Raji (cell line): ENCODE measurements around the gene ACTL6B.
A peak's percentile ranks its signal among the peaks of the same experiment; 100 is the strongest.

Experiments
- POLR2A ChIP-seq: IDR thresholded peaks from 2 replicates; pipeline ENCODE4 v1.6.1; 2011; ENCODE audit warnings: low read depth, low read length, control low read depth; ENCODE audit not compliant: insufficient read depth

Gene ACTL6B

GRCh38 chr7:100655908-100656674 lies at the start of gene ACTL6B:
TSS of gene ACTL6B (minus strand) at chr7:100656448. CDS start at chr7:100656354, 94 bp downstream.
- no peak for TF ChIP-seq POLR2A

DNA sequence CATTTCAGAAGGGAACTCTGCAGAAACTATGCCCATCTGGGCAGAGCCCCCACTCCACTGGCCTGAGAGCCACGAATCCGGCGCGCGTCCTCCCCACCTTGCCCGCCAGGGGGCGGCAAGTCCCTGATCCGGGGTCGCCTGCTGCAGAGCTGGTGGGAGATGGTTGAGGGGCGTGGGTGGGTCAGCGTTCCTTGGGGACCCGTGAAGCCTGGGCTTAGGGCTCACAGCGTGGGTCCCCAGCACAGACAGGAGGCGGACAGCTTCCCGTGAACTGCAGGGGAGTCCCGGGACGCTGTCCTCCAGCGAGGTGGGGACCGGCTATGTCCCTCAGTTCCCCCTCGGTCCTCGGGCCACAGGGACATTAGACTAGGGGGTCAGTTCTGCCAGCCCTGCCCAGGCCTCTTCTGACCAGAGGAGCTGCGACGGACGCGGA lies 49.1 kb upstream of the ACTL6B start:
- 0 out of 2 replicates have a peak, but pooled peaks have one; percentile 10 for TF ChIP-seq POLR2A

- TF ChIP-seq POLR2A = no peak
Observed at GRCh38 chr7:100699018-100699417, 42.8 kb upstream of the ACTL6B start.

GRCh38 chr7:100696123-100696521 lies 39.9 kb upstream of the ACTL6B start:
- TF ChIP-seq POLR2A = no peak

DNA sequence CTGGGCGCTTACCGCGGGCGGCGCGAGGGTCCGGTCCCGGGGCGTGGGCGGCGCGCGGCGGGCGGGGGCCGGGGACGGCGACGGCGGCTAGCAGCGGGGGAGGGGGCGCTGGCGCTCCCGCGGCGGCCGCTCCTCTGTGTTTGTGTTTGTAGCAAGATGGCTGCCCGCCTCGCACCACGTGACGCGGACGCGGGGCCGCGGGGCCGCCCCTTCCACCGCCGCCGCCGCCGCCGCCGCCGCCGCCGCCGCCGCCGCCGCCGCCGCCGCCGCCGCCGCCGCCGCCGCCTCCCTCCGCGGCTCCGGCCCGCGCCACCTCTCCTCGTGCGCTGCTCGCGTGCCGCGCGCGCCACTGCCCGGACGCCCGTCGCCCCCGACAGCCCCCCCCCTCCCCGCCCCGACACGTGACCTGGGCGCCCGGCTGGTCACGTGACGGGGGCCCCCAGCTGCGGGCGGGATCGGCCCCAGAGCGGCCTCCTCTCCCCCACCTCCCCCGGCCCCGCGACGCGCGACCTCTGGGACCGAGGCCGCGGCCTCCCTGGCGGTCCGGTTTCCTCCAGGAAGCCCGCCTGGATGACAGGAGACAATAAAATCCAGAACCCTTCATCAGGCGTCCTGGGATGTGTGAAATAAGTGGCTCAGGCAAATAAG lies 38.0 kb upstream of the ACTL6B start, which contains the start of gene GIGYF1:
GIGYF1 (minus strand) TSS at position 153 of the 648 bp plus-strand sequence. CDS start 6,012 bp downstream, outside the sequence.
- TF ChIP-seq POLR2A = 0 out of 2 replicates have a peak, but pooled peaks have one; percentile 47

DNA sequence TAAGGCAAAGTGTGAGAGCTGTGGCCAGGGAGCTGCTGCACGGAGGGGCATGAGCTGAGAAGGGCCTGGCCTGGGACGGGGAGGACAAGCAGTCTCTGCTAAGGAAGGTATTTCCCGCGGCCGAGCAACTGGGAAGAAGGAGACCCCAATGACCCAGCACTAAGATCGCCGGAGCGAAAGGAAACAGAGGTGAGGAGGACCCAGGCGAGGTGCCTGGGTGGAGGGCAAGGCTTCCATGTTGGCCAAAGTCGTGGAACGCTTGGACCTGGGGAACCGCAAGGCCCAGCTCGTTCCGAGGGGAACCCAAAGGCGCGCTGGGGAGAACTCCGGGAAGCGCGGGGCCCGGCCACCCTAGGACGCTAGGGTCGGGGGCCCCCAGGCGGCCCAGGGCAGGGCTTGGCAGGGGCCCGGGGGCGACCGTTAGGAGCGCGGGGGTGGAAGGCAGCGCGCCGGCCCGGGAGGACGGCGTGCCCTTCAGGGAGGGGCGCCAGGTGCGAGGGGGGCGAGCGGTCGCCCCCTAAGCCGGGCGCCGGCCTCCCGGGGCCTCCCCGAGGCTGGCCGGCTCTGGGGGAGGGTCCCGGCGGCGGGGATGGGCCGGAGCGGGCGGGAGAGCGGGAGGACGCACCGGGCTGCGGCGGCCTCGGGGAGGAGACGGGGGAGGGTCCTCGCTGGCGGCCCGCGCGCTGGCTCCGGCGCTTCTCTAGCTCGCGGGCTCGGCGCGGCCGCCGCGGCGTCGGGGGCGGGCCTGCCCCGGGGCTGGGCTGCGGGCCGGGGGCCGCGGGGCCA lies 37.3 kb upstream of the ACTL6B start:
- TF ChIP-seq POLR2A = no peak

DNA sequence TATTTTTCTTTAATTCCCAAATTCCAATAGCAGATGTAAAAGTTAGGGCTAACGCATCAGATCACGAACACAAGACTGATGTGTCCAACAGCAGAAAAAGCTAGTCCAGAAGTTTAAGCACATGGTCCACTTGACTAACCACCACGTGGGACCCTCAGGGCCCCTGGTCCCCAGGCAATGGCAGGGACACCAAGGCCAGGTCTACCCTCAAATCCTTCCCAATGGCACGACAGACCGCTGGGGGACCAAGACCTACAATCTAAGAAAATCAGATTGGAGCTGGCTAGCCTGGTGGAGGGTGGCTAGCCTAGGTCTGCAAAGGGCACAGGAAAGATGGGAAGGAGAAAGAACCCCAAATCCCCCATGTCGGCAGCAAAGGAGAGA lies 36.3 kb upstream of the ACTL6B start:
- no peak for TF ChIP-seq POLR2A

DNA sequence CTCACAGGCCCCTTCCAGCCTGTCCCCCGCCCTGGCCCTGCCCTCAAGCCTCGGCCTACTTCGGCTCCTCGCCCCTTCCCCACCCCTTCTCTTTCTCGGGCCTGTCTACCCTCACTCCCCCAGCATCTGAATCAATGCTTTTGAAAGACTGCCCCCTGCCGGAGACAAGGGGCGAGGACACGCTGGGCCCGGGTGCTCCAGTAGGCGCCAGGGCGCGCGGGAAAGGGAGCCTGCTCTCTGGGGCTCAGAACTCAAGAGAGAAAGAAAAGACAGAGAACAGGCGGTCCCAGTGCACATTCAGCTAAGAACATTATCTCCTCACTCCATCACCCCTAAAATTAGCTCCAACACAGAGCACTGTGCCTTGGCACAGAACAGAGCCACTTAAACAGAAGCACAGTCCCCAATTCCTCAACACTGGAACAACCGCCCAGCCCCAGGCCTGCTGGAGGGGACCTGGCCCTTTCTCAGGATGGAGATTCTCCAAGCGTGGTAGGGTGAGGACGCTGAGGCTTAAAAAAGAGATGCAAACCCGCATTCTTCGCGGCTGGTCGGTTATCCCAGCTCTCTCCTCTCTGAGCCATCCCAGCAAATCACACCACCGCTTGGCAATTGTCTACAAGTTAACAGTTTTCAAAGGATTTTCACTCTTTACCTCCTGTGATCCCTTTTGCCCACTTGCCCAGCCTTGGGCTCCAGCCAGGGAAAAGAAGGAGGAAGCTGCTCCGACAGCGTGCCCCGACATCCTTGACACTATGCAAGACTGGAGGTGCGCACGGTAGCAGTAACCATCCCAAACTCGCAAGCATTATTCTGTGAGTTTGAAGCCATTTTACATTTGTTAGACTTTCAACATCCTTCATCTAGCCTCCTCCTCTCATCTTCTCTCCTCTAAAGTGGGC lies 35.7 kb upstream of the ACTL6B start:
- no peak for TF ChIP-seq POLR2A

DNA sequence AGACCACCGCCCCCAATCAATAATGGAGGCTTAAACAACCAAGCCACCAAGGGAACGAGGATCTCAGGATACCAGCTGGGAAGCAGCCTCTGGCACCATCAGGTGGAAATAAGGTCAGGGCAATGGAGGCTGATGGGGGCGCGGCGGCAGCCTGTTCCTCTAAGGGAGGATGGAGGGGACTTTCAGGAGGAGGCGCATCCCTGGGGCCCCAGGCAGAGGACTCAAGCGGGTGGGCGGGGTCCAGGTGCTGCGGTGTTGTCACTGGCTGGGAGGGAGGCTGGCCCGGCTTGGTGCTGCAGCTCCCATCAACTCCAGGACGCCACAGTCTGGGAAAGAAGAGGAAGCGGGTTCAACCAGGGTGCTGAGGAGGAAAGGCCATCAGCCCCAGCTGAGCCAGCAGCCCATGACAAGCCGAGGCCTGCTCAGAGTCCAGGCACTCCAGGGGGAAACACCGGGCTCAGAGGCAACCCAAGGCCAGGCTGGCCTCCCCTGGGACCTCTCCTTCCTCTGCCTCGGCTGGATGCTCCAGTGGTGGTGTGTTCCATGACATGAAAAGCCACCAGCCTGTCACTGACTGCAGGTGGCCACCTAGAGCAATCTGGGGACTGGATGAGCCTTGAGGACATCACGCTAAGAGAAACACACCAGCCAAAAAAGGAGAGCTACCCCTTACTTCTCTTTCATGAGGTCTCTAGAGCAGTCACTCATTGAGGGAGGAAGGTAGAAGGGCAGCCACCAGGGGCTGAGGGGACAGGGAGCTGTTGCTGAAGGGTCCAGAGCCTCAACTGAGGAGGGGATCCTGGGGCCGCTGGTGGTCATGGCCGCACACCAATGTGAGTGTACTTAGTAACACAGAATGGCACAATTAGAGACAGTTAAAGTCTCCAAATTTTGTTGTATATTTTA lies 33.2 kb upstream of the ACTL6B start:
- no peak for TF ChIP-seq POLR2A

DNA sequence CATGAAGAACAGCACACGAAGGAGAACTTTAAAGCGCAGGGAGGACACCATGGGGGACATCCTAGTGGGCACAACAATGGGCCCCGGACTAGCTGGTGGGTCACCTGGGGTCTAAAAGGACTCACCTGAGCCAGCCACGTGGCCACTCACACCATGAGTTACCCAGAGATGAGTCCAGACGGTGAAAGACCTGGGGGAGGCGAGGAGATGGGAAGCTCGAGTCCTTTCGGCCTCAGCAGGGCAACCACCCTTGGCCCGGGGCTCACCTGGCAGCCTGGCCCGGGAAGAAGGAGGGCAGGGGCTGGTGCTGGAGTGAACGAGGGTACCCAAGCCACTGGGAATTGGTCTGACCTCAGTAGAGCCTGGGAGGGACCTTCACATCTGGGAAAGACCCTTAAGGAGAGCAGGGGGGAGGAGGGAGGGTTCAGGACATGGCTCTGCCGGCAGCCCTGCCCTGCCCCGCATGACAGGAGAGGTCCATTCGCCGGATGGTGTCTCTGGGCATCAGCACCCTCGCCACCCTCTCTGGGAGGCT lies 32.1 kb upstream of the ACTL6B start:
- no peak for TF ChIP-seq POLR2A

- no peak for TF ChIP-seq POLR2A
Observed at GRCh38 chr7:100687751-100688300, 31.6 kb upstream of the ACTL6B start.

GRCh38 chr7:100687261-100687660 lies 31.0 kb upstream of the ACTL6B start:
- no peak for TF ChIP-seq POLR2A

DNA sequence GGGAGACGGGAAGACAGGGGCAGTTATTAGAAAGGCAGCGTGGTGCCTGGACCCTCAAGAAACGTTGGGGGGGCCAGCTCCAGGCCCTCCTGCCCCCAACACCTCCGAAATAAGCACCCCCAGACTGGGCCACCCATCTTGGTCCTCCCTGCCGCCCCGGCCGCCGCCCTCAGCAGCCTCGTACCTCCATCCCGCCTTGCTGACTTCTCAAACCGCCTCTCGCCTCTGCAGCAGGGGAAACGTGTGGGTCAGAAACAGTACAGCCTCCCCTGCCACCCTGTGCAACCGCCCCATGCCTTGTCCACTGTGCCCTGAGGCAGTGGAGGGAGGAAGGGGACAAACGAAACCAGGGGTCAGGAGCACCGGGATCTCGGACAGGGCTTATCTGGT lies 30.6 kb upstream of the ACTL6B start:
- TF ChIP-seq POLR2A = no peak
